Mesenchymal stem cell (in vitro differentiated cells and primary cell): ENCODE results near the gene SSTR3.

ENCODE experiments used
- DNase-seq: peaks from one replicate; pipeline ENCODE4 v3.0.0-alpha.2; 2013
- H2AFZ ChIP-seq: one replicate; pipeline ENCODE4 v1.6.1; 2013; ENCODE audit warnings: low read depth, mild to moderate bottlenecking, control low read depth, inconsistent platforms, low read length, moderate library complexity
- H2AK5ac ChIP-seq: 2 replicates; pipeline ENCODE4 v1.6.1; 2013; ENCODE audit warnings: low read length, moderate library complexity, mild to moderate bottlenecking, inconsistent platforms; ENCODE audit not compliant: severe bottlenecking
- H2BK120ac ChIP-seq: one replicate; pipeline ENCODE4 v1.6.1; 2013; ENCODE audit warnings: low read depth, mild to moderate bottlenecking, inconsistent platforms, low read length, moderate library complexity
- H2BK12ac ChIP-seq, 2 experiments: one replicate each; pipeline ENCODE4 v1.6.1; 2013; ENCODE audit warnings: inconsistent platforms in 2 of 2, low read length in 2 of 2, mild to moderate bottlenecking in 2 of 2, moderate library complexity in 2 of 2, control low read depth in 1 of 2
- H2BK15ac ChIP-seq: one replicate; pipeline ENCODE4 v1.6.1; 2013; ENCODE audit warnings: mild to moderate bottlenecking, low read depth, inconsistent platforms; ENCODE audit not compliant: poor library complexity, severe bottlenecking
- H2BK5ac ChIP-seq: 2 replicates; pipeline ENCODE4 v1.6.1; 2013; ENCODE audit warnings: low read depth, mild to moderate bottlenecking, low read length, control low read depth, inconsistent platforms; ENCODE audit not compliant: poor library complexity, severe bottlenecking
- H3K14ac ChIP-seq, 2 experiments: one replicate each; pipeline ENCODE4 v1.6.1; 2013; ENCODE audit warnings: inconsistent platforms in 2 of 2, low read length in 2 of 2, control low read depth in 1 of 2, mild to moderate bottlenecking in 1 of 2, moderate library complexity in 1 of 2
- H3K18ac ChIP-seq, 2 experiments: one replicate each; pipeline ENCODE4 v1.6.1; 2013; ENCODE audit warnings: inconsistent platforms in 2 of 2, low read length in 2 of 2, control low read depth in 1 of 2, low read depth in 1 of 2, mild to moderate bottlenecking in 1 of 2
- H3K23ac ChIP-seq, 2 experiments: one replicate each; pipeline ENCODE4 v1.6.1; 2013; ENCODE audit warnings: inconsistent platforms in 2 of 2, low read length in 2 of 2, mild to moderate bottlenecking in 2 of 2, moderate library complexity in 2 of 2, control low read depth in 1 of 2
- H3K27ac ChIP-seq: 2 replicates; pipeline ENCODE4 v1.5.1; 2013; ENCODE audit warnings: mild to moderate bottlenecking, moderate library complexity, low read length, control low read depth, inconsistent platforms; ENCODE audit not compliant: poor library complexity, severe bottlenecking
- H3K27me3 ChIP-seq, 2 experiments: 2 replicates each; pipeline versions ENCODE4 v1.6.1 to v1.7.0; 2013; ENCODE audit warnings: low read length in 2 of 2, mild to moderate bottlenecking in 2 of 2, moderate library complexity in 2 of 2, control low read depth in 1 of 2, inconsistent platforms in 1 of 2; ENCODE audit not compliant: control insufficient read depth in 1 of 2, insufficient read depth in 1 of 2
- H3K36me3 ChIP-seq, 2 experiments: 2 replicates each; pipeline versions ENCODE4 v1.6.1 to v1.7.0; 2013; ENCODE audit warnings: low read length in 2 of 2, control low read depth in 1 of 2, inconsistent platforms in 1 of 2, low read depth in 1 of 2, mild to moderate bottlenecking in 1 of 2; ENCODE audit not compliant: insufficient read depth in 2 of 2, control insufficient read depth in 1 of 2
- H3K4ac ChIP-seq, 2 experiments: one replicate each; pipeline ENCODE4 v1.6.1; 2013; ENCODE audit warnings: inconsistent platforms in 2 of 2, low read length in 2 of 2, mild to moderate bottlenecking in 2 of 2, moderate library complexity in 2 of 2, control low read depth in 1 of 2, low read depth in 1 of 2
- H3K4me1 ChIP-seq: 2 replicates; pipeline ENCODE4 v1.6.1; 2013; ENCODE audit warnings: low read depth, low read length, control low read depth; ENCODE audit not compliant: control insufficient read depth, insufficient read depth
- H3K4me2 ChIP-seq: 2 replicates; pipeline ENCODE4 v1.6.1; 2013; ENCODE audit warnings: low read length, mild to moderate bottlenecking, inconsistent platforms; ENCODE audit not compliant: poor library complexity, severe bottlenecking
- H3K4me3 ChIP-seq, 2 experiments: 2 replicates each; pipeline versions ENCODE4 v1.5.1 to v1.7.0; 2013; ENCODE audit warnings: low read length in 2 of 2, mild to moderate bottlenecking in 2 of 2, control low read depth in 1 of 2, low read depth in 1 of 2; ENCODE audit not compliant: insufficient read depth in 1 of 2
- H3K79me1 ChIP-seq: replicated peaks from 2 replicates; pipeline ENCODE4 v1.6.1; 2013; ENCODE audit warnings: mild to moderate bottlenecking, control low read depth, low read length, inconsistent platforms; ENCODE audit not compliant: poor library complexity, severe bottlenecking
- H3K9ac ChIP-seq: 2 replicates; pipeline ENCODE4 v1.7.0; 2013; ENCODE audit warnings: mild to moderate bottlenecking, low read length, moderate library complexity
- H3K9me3 ChIP-seq: 2 replicates; pipeline ENCODE4 v1.7.0; 2013; ENCODE audit warnings: mild to moderate bottlenecking, low read length; ENCODE audit not compliant: control insufficient read depth
- H4K8ac ChIP-seq: one replicate; pipeline ENCODE4 v1.6.1; 2013; ENCODE audit warnings: inconsistent platforms, mild to moderate bottlenecking, low read length, moderate library complexity
- H4K91ac ChIP-seq: one replicate; pipeline ENCODE4 v1.6.1; 2013; ENCODE audit warnings: mild to moderate bottlenecking, low read length, inconsistent platforms
- WGBS: methylation state at CpG from one replicate; pipeline ENCODE4 v1.1.7; 2013; ENCODE audit warnings: mixed read lengths; 5-methylcytosine and 5-hydroxymethylcytosine counted together

Gene SSTR3

GRCh38 chr22:37164505-37164887, 47.8 kb downstream of the SSTR3 start:
- H2BK5ac ChIP-seq = no peak overlapping the region
- no peak overlapping the region for H2AFZ ChIP-seq
- DNase-seq = no peak
- no peak overlapping the region for H2BK120ac ChIP-seq
- H3K9ac ChIP-seq = no peak overlapping the region
- 75% methylated on average over 4 of the region's 5 CpGs for WGBS
- no peak overlapping the region for H2BK12ac ChIP-seq
- no peak overlapping the region for H3K27ac ChIP-seq
- H3K18ac ChIP-seq = no peak overlapping the region
- no peak overlapping the region for H2BK15ac ChIP-seq
- H3K4me1 ChIP-seq = peaks cover 10% of the 10 kb centered on the region
- no peaks in the 10 kb centered on the region for H3K9me3 ChIP-seq
- no peak overlapping the region for H3K23ac ChIP-seq
- H3K79me1 ChIP-seq = no peaks in the 10 kb centered on the region
- no peaks in the 10 kb centered on the region for H3K36me3 ChIP-seq
- no peak overlapping the region for H3K14ac ChIP-seq
- H4K91ac ChIP-seq = no peak overlapping the region
- H4K8ac ChIP-seq = no peak overlapping the region
- H3K4me3 ChIP-seq = no peak overlapping the region
- no peak overlapping the region for H2AK5ac ChIP-seq
- no peak overlapping the region for H3K4ac ChIP-seq
- H3K4me2 ChIP-seq = no peak overlapping the region
- peaks cover 15 to 25% of the 10 kb centered on the region in 2 experiments for H3K27me3 ChIP-seq

- Histone ChIP-seq H3K27me3 (peaks cover 12 to 31% of the 10 kb centered on the region in 2 experiments), H2BK5ac (no peak overlapping the region), H2BK120ac (no peak overlapping the region), H3K14ac (no peak overlapping the region), H3K4me3 (no peak overlapping the region), H2AFZ (no peak overlapping the region), H3K36me3 (no peaks in the 10 kb centered on the region), H3K9me3 (no peaks in the 10 kb centered on the region), H3K4me2 (no peak overlapping the region), H3K4me1 (peaks cover 10% of the 10 kb centered on the region), H3K23ac (no peak overlapping the region), H2AK5ac (no peak overlapping the region), H2BK12ac (no peak overlapping the region), H3K27ac (no peak overlapping the region), H3K4ac (no peak overlapping the region), H3K79me1 (no peaks in the 10 kb centered on the region), H3K18ac (no peak overlapping the region), H3K9ac (no peak overlapping the region), H2BK15ac (no peak overlapping the region), H4K8ac (no peak overlapping the region), H4K91ac (no peak overlapping the region)
- no peak for DNase-seq
- WGBS = 84% methylated on average over 19 of the region's 22 CpGs
These were observed 48.4 kb downstream of the SSTR3 start for GRCh38 chr22:37163575-37164504.

GRCh38 chr22:37163096-37163489, 49.2 kb downstream of the SSTR3 start:
- H3K27me3 ChIP-seq = peaks cover 11 to 37% of the 10 kb centered on the region in 2 experiments
- no peak overlapping the region for H3K23ac ChIP-seq
- H2BK5ac ChIP-seq = no peak overlapping the region
- no peak overlapping the region for H2AK5ac ChIP-seq
- no peak overlapping the region for H3K27ac ChIP-seq
- H4K8ac ChIP-seq = no peak overlapping the region
- no peak overlapping the region for H3K14ac ChIP-seq
- H3K4me2 ChIP-seq = no peak overlapping the region
- H3K4ac ChIP-seq = no peak overlapping the region
- no peak overlapping the region for H2BK12ac ChIP-seq
- no peak overlapping the region for H2AFZ ChIP-seq
- no peak overlapping the region for H3K18ac ChIP-seq
- no peak overlapping the region for H3K9ac ChIP-seq
- H4K91ac ChIP-seq = no peak overlapping the region
- no peak overlapping the region for H2BK15ac ChIP-seq
- no peak for DNase-seq
- no peaks in the 10 kb centered on the region for H3K9me3 ChIP-seq
- no peaks in the 10 kb centered on the region for H3K36me3 ChIP-seq
- 79% methylated on average over 5 of the region's 5 CpGs for WGBS
- H3K4me1 ChIP-seq = peaks cover 10% of the 10 kb centered on the region
- H3K79me1 ChIP-seq = no peaks in the 10 kb centered on the region
- no peak overlapping the region for H3K4me3 ChIP-seq
- H2BK120ac ChIP-seq = no peak overlapping the region

GRCh38 chr22:37162221-37163095, 49.8 kb downstream of the SSTR3 start:
- H3K79me1 ChIP-seq = no peaks in the 10 kb centered on the region
- H3K36me3 ChIP-seq = no peaks in the 10 kb centered on the region
- no peak overlapping the region for H2BK5ac ChIP-seq
- no peak overlapping the region for H3K4me2 ChIP-seq
- H2BK15ac ChIP-seq = no peak overlapping the region
- no peak overlapping the region for H4K8ac ChIP-seq
- H3K9ac ChIP-seq = no peak overlapping the region
- H3K4me3 ChIP-seq = no peak overlapping the region
- H3K4ac ChIP-seq = no peak overlapping the region
- H3K14ac ChIP-seq = no peak overlapping the region
- no peak overlapping the region for H3K18ac ChIP-seq
- H2BK12ac ChIP-seq = no peak overlapping the region
- no peak overlapping the region for H4K91ac ChIP-seq
- H3K4me1 ChIP-seq = peaks cover 10% of the 10 kb centered on the region
- no peak overlapping the region for H2AFZ ChIP-seq
- WGBS = 83% methylated on average over 11 of the region's 11 CpGs
- H3K23ac ChIP-seq = no peak overlapping the region
- peaks cover 12 to 37% of the 10 kb centered on the region in 2 experiments for H3K27me3 ChIP-seq
- no peak overlapping the region for H2AK5ac ChIP-seq
- no peak overlapping the region for H2BK120ac ChIP-seq
- H3K27ac ChIP-seq = no peak overlapping the region
- DNase-seq = peak; percentile 29
- no peaks in the 10 kb centered on the region for H3K9me3 ChIP-seq
